Adipose tissue (tissue), 3 donors: ENCODE data around the gene LAMTOR1. TPM values are rescaled to one million over a fixed set of nuclear protein-coding genes. Genes with fewer than 3 reads are reported as not detected.

ENCODE experiments used
- H3K27ac ChIP-seq: one replicate; pipeline ENCODE4 v1.5.1; 2013; ENCODE audit warnings: low read depth, low read length
- WGBS, 3 donors: extraction: QIAGEN DNeasy Blood & Tissue Kit; methylation state at CpG; one replicate each; pipeline ENCODE4 v1.1.7; 2013; 5-methylcytosine and 5-hydroxymethylcytosine counted together
- polyA plus RNA-seq, 3 donors: library from polyadenylated mRNA; stranded (reverse); fragments of 200-250 nt; gene quantifications; one replicate each; pipeline ENCODE4 v1.2.3, GENCODE V29; 2013
- donor health status: healthy with polysubstance abuse.
- donor health status: Bipolar disorder and iron deficiency.
- donor health status: healthy.

The LAMTOR1 gene
- polyA plus RNA-seq, 3 donors, result 71.4 to 181 (median 165) TPM

GRCh38 chr11:72066855-72067254 lies 36.2 kb downstream of the LAMTOR1 start:
- no peak overlapping the region for H3K27ac ChIP-seq

DNA sequence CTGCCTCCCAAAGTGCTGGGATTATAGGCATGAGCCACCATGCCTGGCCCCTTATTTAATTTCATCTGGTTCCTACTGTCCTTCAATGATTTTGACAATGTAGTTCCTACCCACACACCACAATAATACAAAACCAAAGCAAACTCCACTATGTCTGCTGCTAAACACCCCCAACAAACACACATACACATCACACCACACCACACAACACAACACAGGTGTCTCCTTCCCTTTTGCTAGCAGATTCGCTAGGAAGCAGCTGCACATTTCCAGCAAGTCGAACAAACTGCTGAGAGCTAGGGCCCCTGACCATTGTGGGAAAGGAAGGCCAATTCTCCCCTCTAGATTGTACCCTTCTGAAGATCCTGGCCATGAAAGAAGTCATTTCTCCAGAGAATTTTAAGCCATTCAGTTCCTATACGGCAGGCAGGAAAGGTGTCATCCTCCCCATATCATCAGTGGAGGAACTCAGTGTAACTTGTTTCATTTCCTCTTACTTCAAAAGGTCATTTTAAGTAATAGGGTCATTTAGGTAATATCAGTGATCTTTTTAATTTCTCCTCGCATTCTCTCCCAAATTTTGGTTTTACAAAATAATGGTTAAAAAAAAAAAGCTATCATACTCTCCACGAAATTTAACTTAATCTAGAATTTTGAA lies 41.2 kb downstream of the LAMTOR1 start:
- WGBS, 3 donors, result 72 to 90% (median 75%) methylated on average over 5 of the region's 5 CpGs
- no peak overlapping the region for H3K27ac ChIP-seq

GRCh38 chr11:72058416-72059034 lies 44.6 kb downstream of the LAMTOR1 start:
- no peak overlapping the region for H3K27ac ChIP-seq
- 86 to 90% (median 88%) methylated on average over 3 of the region's 3 CpGs for WGBS, 3 donors

GRCh38 chr11:72048766-72049460 lies 54.2 kb downstream of the LAMTOR1 start:
- H3K27ac ChIP-seq, result no peak overlapping the region
- WGBS, 3 donors, result 39 to 84% (median 81%) methylated on average over 3 of the region's 3 CpGs

Other genes with a start within 250 kb of the LAMTOR1 start
- gene DEFB131B, start 224.8 kb downstream of the LAMTOR1 start, polyA plus RNA-seq, result not detected
- gene XNDC1N, start 174.7 kb downstream of the LAMTOR1 start, polyA plus RNA-seq, result 1 to 10 TPM; 1.5 to 2.2 (median 1.7) TPM
- gene RNF121, start 174.3 kb downstream of the LAMTOR1 start, polyA plus RNA-seq, result 10 to 100 TPM in 2 of 3 donors, 1 to 10 TPM in 1; 7.5 to 21.8 (median 18.4) TPM
- 10 to 100 TPM in 1 of 3 donors, 1 to 10 TPM in 2; 3.0 to 14.1 (median 4.7) TPM for gene IL18BP, start 104.4 kb downstream of the LAMTOR1 start, polyA plus RNA-seq
- gene NUMA1, start 22.8 kb downstream of the LAMTOR1 start, polyA plus RNA-seq, result 100 to 1,000 TPM in 1 of 3 donors, 10 to 100 TPM in 2; 79.0 to 132 (median 90.3) TPM
- 1 to 10 TPM; 4.3 to 6.9 (median 6.0) TPM for gene LRRC51, start 22.4 kb downstream of the LAMTOR1 start, polyA plus RNA-seq
- gene TOMT, start 2.6 kb upstream of the LAMTOR1 start, polyA plus RNA-seq, result not detected
- 10 to 100 TPM; 26.8 to 46.9 (median 42.3) TPM for gene ANAPC15, start 9.4 kb upstream of the LAMTOR1 start, polyA plus RNA-seq
- gene FOLR3, start 32.4 kb upstream of the LAMTOR1 start, polyA plus RNA-seq, result 1 to 10 TPM in 2 of 3 donors, under 1 TPM in 1; 0.16 to 3.8 (median 3.2) TPM
- 1 to 10 TPM in 1 of 3 donors, under 1 TPM in 1, not detected in 1; 0.58 to 2.7 TPM for gene FOLR1, start 88.8 kb upstream of the LAMTOR1 start, polyA plus RNA-seq
- 10 to 100 TPM in 2 of 3 donors, 1 to 10 TPM in 1; 5.1 to 52.4 (median 38.4) TPM for gene FOLR2, start 113.5 kb upstream of the LAMTOR1 start, polyA plus RNA-seq
- gene INPPL1, start 121.5 kb upstream of the LAMTOR1 start, polyA plus RNA-seq, result 10 to 100 TPM; 37.9 to 77.0 (median 57.4) TPM
- gene PHOX2A, start 140.9 kb upstream of the LAMTOR1 start, polyA plus RNA-seq, result under 1 TPM in 1 of 3 donors, not detected in 2; 0.08 TPM